ENCODE measurements around the gene TRH.

TRH gene

GRCh38 chr3:129953621-129954020, 20.9 kb upstream of the TRH start:
- Histone ChIP-seq H3F3A (ENCODE audit: insufficient read depth, low read length) (no peaks in the 10 kb centered on the region), H3K27ac (ENCODE audit: low read depth, low read length, poor library complexity, severe bottlenecking) (no peak overlapping the region), H3K27me3 (ENCODE audit: insufficient read depth, low read length) (no peaks in the 10 kb centered on the region; the same call in 1 of the 2 replicates), H3K79me2 (ENCODE audit: insufficient read depth, low read length) (no peaks in the 10 kb centered on the region), H2AFZ (ENCODE audit: low read length) (no peak overlapping the region), H3K4me1 (ENCODE audit: insufficient read depth, low read length, severe bottlenecking) (peaks cover 9% of the 10 kb centered on the region), H3K4me2 (ENCODE audit: low read length) (no peak overlapping the region), H3K9ac (ENCODE audit: low read length) (no peak overlapping the region), H4K20me1 (ENCODE audit: insufficient read depth, low read length) (no peaks in the 10 kb centered on the region), H3K36me3 (ENCODE audit: insufficient read depth, low read length) (no peaks in the 10 kb centered on the region), H3K9me2 (ENCODE audit: low read depth, low read length) (no peaks in the 10 kb centered on the region), H3K4me3 (ENCODE audit: low read depth, low read length, poor library complexity, severe bottlenecking) (no peak overlapping the region), H3K9me3 (ENCODE audit: low read length) (no peaks in the 10 kb centered on the region)
- TF ChIP-seq CTCF (IDR thresholded peaks at IDR 0.05; ENCODE audit: low read length), result no peak

GRCh38 chr3:129954514-129954913, 20.0 kb upstream of the TRH start:
- TF ChIP-seq CTCF (IDR thresholded peaks at IDR 0.05; ENCODE audit: low read length), result no peak
- TF ChIP-seq EZH2 (IDR thresholded peaks at IDR 0.05; ENCODE audit: borderline replicate concordance, low read length), result no peak
- H3K4me1 ChIP-seq (ENCODE audit: insufficient read depth, low read length, severe bottlenecking), result peaks cover 9% of the 10 kb centered on the region
- H3K9me3 ChIP-seq (ENCODE audit: low read length), result no peaks in the 10 kb centered on the region
- H3K79me2 ChIP-seq (ENCODE audit: insufficient read depth, low read length), result no peaks in the 10 kb centered on the region
- no peaks in the 10 kb centered on the region for H4K20me1 ChIP-seq (ENCODE audit: insufficient read depth, low read length)
- no peak overlapping the region for H3K4me2 ChIP-seq (ENCODE audit: low read length)
- no peak overlapping the region for H2AFZ ChIP-seq (ENCODE audit: low read length)
- H3K36me3 ChIP-seq (ENCODE audit: insufficient read depth, low read length), result no peaks in the 10 kb centered on the region
- no peak overlapping the region for H3K4me3 ChIP-seq (ENCODE audit: low read depth, low read length, poor library complexity, severe bottlenecking)
- no peak overlapping the region for H3K27ac ChIP-seq (ENCODE audit: low read depth, low read length, poor library complexity, severe bottlenecking)
- H3K9ac ChIP-seq (ENCODE audit: low read length), result no peak overlapping the region
- no peaks in the 10 kb centered on the region; the same call in 1 of the 2 replicates for H3K27me3 ChIP-seq (ENCODE audit: insufficient read depth, low read length)
- H3K9me2 ChIP-seq (ENCODE audit: low read depth, low read length), result no peaks in the 10 kb centered on the region
- no peaks in the 10 kb centered on the region for H3F3A ChIP-seq (ENCODE audit: insufficient read depth, low read length)

- H2AFZ ChIP-seq (ENCODE audit: low read length), result no peak overlapping the region
- H3K9me2 ChIP-seq (ENCODE audit: low read depth, low read length), result no peaks in the 10 kb centered on the region
- H3K27me3 ChIP-seq (ENCODE audit: insufficient read depth, low read length), result peaks cover 4% of the 10 kb centered on the region; the same call in 1 of the 2 replicates
- TF ChIP-seq CTCF (IDR thresholded peaks at IDR 0.05; ENCODE audit: low read length), result no peak
- no peak for TF ChIP-seq EZH2 (IDR thresholded peaks at IDR 0.05; ENCODE audit: borderline replicate concordance, low read length)
- no peaks in the 10 kb centered on the region for H3K79me2 ChIP-seq (ENCODE audit: insufficient read depth, low read length)
- no peaks in the 10 kb centered on the region for H3K36me3 ChIP-seq (ENCODE audit: insufficient read depth, low read length)
- no peak overlapping the region for H3K4me2 ChIP-seq (ENCODE audit: low read length)
- no peak overlapping the region for H3K27ac ChIP-seq (ENCODE audit: low read depth, low read length, poor library complexity, severe bottlenecking)
- no peaks in the 10 kb centered on the region for H3F3A ChIP-seq (ENCODE audit: insufficient read depth, low read length)
- H3K9me3 ChIP-seq (ENCODE audit: low read length), result no peaks in the 10 kb centered on the region
- no peaks in the 10 kb centered on the region for H3K4me1 ChIP-seq (ENCODE audit: insufficient read depth, low read length, severe bottlenecking)
- no peaks in the 10 kb centered on the region for H4K20me1 ChIP-seq (ENCODE audit: insufficient read depth, low read length)
- H3K9ac ChIP-seq (ENCODE audit: low read length), result no peak overlapping the region
- H3K4me3 ChIP-seq (ENCODE audit: low read depth, low read length, poor library complexity, severe bottlenecking), result no peak overlapping the region
Observed at GRCh38 chr3:129956936-129957335, 17.6 kb upstream of the TRH start.
